HepG2 (cell line): ENCODE results near the gene FBLL1. TPM values are rescaled to one million over a fixed set of nuclear protein-coding genes. Genes with fewer than 3 reads are reported as not detected.

Experiments
- BHLHE40 ChIP-seq: IDR thresholded peaks from 2 replicates; pipeline ENCODE4 v1.6.1; 2011; ENCODE audit warnings: low read length, improper control_type of control experiment
- HOXD1 ChIP-seq: sonication (generic); formaldehyde crosslinking; IDR thresholded peaks from 2 replicates; pipeline ENCODE4 v1.5.0; 2020; ENCODE audit warnings: missing genetic modification reagents
- KDM5B ChIP-seq: sonication (generic); formaldehyde crosslinking; IDR thresholded peaks from 2 replicates; pipeline ENCODE4 v1.4.0; 2020; ENCODE audit warnings: missing genetic modification reagents, mild to moderate bottlenecking, borderline replicate concordance
- MIER3 ChIP-seq: IDR thresholded peaks from 2 replicates; pipeline ENCODE4 v1.6.1; 2016; ENCODE audit warnings: missing compliant biosample characterization, borderline replicate concordance
- MXI1 ChIP-seq: IDR thresholded peaks from 3 replicates; pipeline ENCODE4 v1.6.1; 2012; ENCODE audit warnings: low read depth, low read length, inconsistent platforms, borderline replicate concordance
- PAF1 ChIP-seq: IDR thresholded peaks from 2 replicates; pipeline ENCODE4 v1.6.1; 2016; ENCODE audit warnings: missing genetic modification reagents, missing compliant biosample characterization
- RXRB ChIP-seq: IDR thresholded peaks from 2 replicates; pipeline ENCODE4 v1.6.1; 2016; ENCODE audit warnings: borderline replicate concordance, missing genetic modification reagents, missing compliant biosample characterization
- SMAD1 ChIP-seq: sonication (generic); formaldehyde crosslinking; IDR thresholded peaks from 2 replicates; pipeline ENCODE4 v1.4.0; 2020; ENCODE audit warnings: missing genetic modification reagents, low read depth, mild to moderate bottlenecking, borderline replicate concordance
- SMAD9 ChIP-seq: sonication (generic); formaldehyde crosslinking; IDR thresholded peaks from 2 replicates; pipeline ENCODE4 v1.5.1; 2020; ENCODE audit warnings: mild to moderate bottlenecking, missing genetic modification reagents
- SNRNP70 ChIP-seq: fragments of 200-400 bp; formaldehyde crosslinking; IDR thresholded peaks from 2 replicates; pipeline ENCODE4 v1.6.1; 2017; ENCODE audit warnings: mild to moderate bottlenecking, low read depth, low read length, moderate library complexity
- ZBTB8A ChIP-seq: sonication (generic); formaldehyde crosslinking; IDR thresholded peaks from 2 replicates; pipeline ENCODE4 v1.4.0; 2020; ENCODE audit warnings: mild to moderate bottlenecking, low read depth, missing genetic modification reagents, borderline replicate concordance
- ZFP36 ChIP-seq: fragments of 150-350 bp; IDR thresholded peaks from 2 replicates; pipeline ENCODE4 v1.6.1; 2018; ENCODE audit warnings: borderline replicate concordance, low read length, low read depth; ENCODE audit not compliant: partially characterized antibody
- ZFYVE20 ChIP-seq: sonication (generic); formaldehyde crosslinking; IDR thresholded peaks from 2 replicates; pipeline ENCODE4 v1.8.0; 2023; ENCODE audit warnings: low read depth, mild to moderate bottlenecking, moderate library complexity, missing genetic modification reagents, borderline replicate concordance
- ZNF121 ChIP-seq: sonication (generic); formaldehyde crosslinking; IDR thresholded peaks from 2 replicates; pipeline ENCODE4 v1.5.0; 2020; ENCODE audit warnings: mild to moderate bottlenecking, missing genetic modification reagents
- ZNF549 ChIP-seq: sonication (generic); formaldehyde crosslinking; IDR thresholded peaks from 2 replicates; pipeline ENCODE4 v1.5.0; 2020; ENCODE audit warnings: missing genetic modification reagents
- ZNF556 ChIP-seq: sonication (generic); formaldehyde crosslinking; IDR thresholded peaks from 2 replicates; pipeline ENCODE4 v1.4.0; 2020; ENCODE audit warnings: mild to moderate bottlenecking, missing genetic modification reagents, borderline replicate concordance
- ZNF790 ChIP-seq: sonication (generic); formaldehyde crosslinking; IDR thresholded peaks from 2 replicates; pipeline ENCODE4 v1.8.0; 2022; ENCODE audit warnings: missing genetic modification reagents, mild to moderate bottlenecking, borderline replicate concordance
- polyA plus RNA-seq, 8 experiments: library from polyadenylated mRNA; depleted of rRNA in 3 of 8; stranded (reverse) in 7 of 8; unstranded in 1 of 8; fragments of >200 nt; fragmentation: Illumina TruSeq in 4 of 8; extraction: Trizol in 4 of 8; gene quantifications; 2 replicates each; pipeline versions ENCODE4 v1.2.1 to v1.2.3, GENCODE V29; 2011 to 2016; ENCODE audit warnings: low read depth in 4 of 8, missing spikeins in 1 of 8, mixed read lengths in 1 of 8; ENCODE audit not compliant: insufficient read depth in 1 of 8
- total RNA-seq, 5 experiments: library from RNA; depleted of rRNA; stranded (reverse); fragments of >200 nt; fragmentation: Illumina TruSeq; extraction: Trizol; gene quantifications; 2 replicates each; pipeline ENCODE4 v1.2.3, GENCODE V29; 2016; ENCODE audit warnings: low read depth in 1 of 5
- TF ChIP-seq, protein P1 (sequence below): sonication (generic); formaldehyde crosslinking; IDR thresholded peaks from 2 replicates; pipeline ENCODE4 v1.5.0; 2020; ENCODE audit warnings: mild to moderate bottlenecking, low read depth, missing genetic modification reagents, borderline replicate concordance
- TF ChIP-seq, protein P2 (sequence below): sonication (generic); formaldehyde crosslinking; conservative IDR thresholded peaks from 2 replicates; pipeline ENCODE4 v1.4.0; 2020; ENCODE audit warnings: missing genetic modification reagents
- TF ChIP-seq, protein P3 (sequence below): sonication (generic); formaldehyde crosslinking; IDR thresholded peaks from 2 replicates; pipeline ENCODE4 v1.9.0; 2022; ENCODE audit warnings: low read depth, missing genetic modification reagents
- TF ChIP-seq, protein P4 (sequence below): sonication (generic); formaldehyde crosslinking; IDR thresholded peaks from 2 replicates; pipeline ENCODE4 v1.8.1; 2023; ENCODE audit warnings: missing genetic modification reagents, inconsistent platforms, borderline replicate concordance

FBLL1 gene
- total and polyA plus RNA-seq, 2 of the 13 experiments (the other 11 are each of a cell fraction or from before 2014, with no cell fraction given) = 0.17 to 0.18 TPM

DNA sequence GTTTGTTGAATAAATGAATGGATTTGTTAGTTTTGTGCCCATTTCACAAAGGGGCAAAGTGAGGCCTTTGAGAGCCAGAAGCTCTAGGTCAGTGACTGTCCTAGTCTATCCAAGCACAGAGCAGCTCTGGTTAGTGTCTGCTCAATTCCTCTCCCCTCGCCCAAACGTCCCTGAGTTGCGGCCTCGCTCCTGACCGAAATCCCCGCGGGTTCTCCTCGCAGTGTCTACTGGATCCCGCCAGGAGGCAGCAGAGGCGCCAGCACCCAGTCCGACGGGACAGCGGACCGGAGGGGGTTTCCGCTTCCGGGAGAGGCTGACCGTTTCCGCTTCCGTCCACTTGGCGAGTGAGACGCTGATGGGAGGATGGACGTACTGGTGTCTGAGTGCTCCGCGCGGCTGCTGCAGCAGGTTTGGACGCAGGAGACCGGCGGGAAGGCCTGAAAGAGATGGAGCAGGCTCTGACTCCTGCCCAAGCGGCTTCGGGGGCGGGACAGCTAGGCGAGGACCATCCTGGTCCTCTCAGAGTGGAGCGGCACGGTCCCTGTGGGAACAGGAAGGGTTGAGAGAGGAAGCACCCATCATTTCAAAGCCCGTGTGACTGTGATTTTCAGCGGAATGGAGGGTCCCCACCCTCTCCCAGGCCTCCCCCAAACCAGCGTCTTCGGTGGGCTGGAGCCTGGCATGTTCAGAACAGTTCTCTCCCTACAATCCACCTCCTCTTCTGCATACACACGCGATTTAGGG lies 42.8 kb upstream of the FBLL1 start, which contains the start of gene RARS1 (continued):
- TF ChIP-seq KDM5B (CRISPR knock-in tag) (peak; percentile 79; the same call in 1 of the 2 replicates), SMAD1 (CRISPR knock-in tag) (peak; percentile 88; the same call in 1 of the 2 replicates), RXRB (peak; percentile 44; the same call in 1 of the 2 replicates), ZNF549 (CRISPR knock-in tag) (no peak), ZNF121 (CRISPR knock-in tag) (no peak), HOXD1 (peak; percentile 92), SMAD9 (CRISPR knock-in tag) (no peak), SNRNP70 (no peak), PAF1 (CRISPR knock-in tag) (no peak), BHLHE40 (peak; percentile 40; the same call in 1 of the 2 replicates), MIER3 (CRISPR knock-in tag) (peak; percentile 89; the same call in 1 of the 2 replicates), ZNF790 (no peak), ZFYVE20 (CRISPR knock-in tag) (0 out of 2 replicates have a peak, but pooled peaks have one; percentile 26), ZNF556 (CRISPR knock-in tag) (peak; percentile 93; the same call in 1 of the 2 replicates), ZFP36 (no peak), MXI1 (peak; percentile 66; the same call in 1 of the 3 replicates), ZBTB8A (CRISPR knock-in tag) (no peak)
- TF ChIP-seq, protein P1, sequence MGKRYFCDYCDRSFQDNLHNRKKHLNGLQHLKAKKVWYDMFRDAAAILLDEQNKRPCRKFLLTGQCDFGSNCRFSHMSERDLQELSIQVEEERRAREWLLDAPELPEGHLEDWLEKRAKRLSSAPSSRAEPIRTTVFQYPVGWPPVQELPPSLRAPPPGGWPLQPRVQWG (CRISPR knock-in tag) = no peak
- TF ChIP-seq, protein P2, sequence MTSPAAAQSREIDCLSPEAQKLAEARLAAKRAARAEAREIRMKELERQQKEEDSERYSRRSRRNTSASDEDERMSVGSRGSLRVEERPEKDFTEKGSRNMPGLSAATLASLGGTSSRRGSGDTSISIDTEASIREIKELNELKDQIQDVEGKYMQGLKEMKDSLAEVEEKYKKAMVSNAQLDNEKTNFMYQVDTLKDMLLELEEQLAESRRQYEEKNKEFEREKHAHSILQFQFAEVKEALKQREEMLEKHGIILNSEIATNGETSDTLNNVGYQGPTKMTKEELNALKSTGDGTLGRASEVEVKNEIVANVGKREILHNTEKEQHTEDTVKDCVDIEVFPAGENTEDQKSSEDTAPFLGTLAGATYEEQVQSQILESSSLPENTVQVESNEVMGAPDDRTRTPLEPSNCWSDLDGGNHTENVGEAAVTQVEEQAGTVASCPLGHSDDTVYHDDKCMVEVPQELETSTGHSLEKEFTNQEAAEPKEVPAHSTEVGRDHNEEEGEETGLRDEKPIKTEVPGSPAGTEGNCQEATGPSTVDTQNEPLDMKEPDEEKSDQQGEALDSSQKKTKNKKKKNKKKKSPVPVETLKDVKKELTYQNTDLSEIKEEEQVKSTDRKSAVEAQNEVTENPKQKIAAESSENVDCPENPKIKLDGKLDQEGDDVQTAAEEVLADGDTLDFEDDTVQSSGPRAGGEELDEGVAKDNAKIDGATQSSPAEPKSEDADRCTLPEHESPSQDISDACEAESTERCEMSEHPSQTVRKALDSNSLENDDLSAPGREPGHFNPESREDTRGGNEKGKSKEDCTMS (CRISPR knock-in tag) = no peak
- TF ChIP-seq, protein P3, sequence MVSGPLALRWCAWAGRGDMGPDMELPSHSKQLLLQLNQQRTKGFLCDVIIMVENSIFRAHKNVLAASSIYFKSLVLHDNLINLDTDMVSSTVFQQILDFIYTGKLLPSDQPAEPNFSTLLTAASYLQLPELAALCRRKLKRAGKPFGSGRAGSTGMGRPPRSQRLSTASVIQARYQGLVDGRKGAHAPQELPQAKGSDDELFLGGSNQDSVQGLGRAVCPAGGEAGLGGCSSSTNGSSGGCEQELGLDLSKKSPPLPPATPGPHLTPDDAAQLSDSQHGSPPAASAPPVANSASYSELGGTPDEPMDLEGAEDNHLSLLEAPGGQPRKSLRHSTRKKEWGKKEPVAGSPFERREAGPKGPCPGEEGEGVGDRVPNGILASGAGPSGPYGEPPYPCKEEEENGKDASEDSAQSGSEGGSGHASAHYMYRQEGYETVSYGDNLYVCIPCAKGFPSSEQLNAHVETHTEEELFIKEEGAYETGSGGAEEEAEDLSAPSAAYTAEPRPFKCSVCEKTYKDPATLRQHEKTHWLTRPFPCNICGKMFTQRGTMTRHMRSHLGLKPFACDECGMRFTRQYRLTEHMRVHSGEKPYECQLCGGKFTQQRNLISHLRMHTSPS (CRISPR knock-in tag) = peak; percentile 39; the same call in 1 of the 2 replicates
- TF ChIP-seq, protein P4, sequence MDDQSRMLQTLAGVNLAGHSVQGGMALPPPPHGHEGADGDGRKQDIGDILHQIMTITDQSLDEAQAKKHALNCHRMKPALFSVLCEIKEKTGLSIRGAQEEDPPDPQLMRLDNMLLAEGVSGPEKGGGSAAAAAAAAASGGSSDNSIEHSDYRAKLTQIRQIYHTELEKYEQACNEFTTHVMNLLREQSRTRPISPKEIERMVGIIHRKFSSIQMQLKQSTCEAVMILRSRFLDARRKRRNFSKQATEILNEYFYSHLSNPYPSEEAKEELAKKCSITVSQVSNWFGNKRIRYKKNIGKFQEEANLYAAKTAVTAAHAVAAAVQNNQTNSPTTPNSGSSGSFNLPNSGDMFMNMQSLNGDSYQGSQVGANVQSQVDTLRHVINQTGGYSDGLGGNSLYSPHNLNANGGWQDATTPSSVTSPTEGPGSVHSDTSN = no peak
